ENCODE measurements around the gene CCDC85B.

Gene CCDC85B

GRCh38 chr11:65900125-65900898 is 9.8 kb downstream of the CCDC85B start, which contains the start of gene FOSL1:
FOSL1 (minus strand) TSS chr11:65900388; CDS start chr11:65900339, 49 bp downstream.
- peak; percentile 94 for ATAC-seq
- peak within 1 kb of the TSS; percentile 71 for H3K4me3 Mint-ChIP-seq
- no peaks in the 10 kb centered on the region for H3K36me3 Mint-ChIP-seq
- H3K4me1 Mint-ChIP-seq: peaks cover 20% of the 10 kb centered on the region
- H3K9me3 Mint-ChIP-seq: no peaks in the 10 kb centered on the region
- H3K27ac Mint-ChIP-seq: peak within 1 kb of the TSS; percentile 60
- peaks cover 30% of the 10 kb centered on the region for H3K27me3 Mint-ChIP-seq

GRCh38 chr11:65900899-65901180 is 10.4 kb downstream of the CCDC85B start:
- Mint-ChIP-seq H3K27ac (no peak overlapping the region), H3K36me3 (no peaks in the 10 kb centered on the region), H3K4me3 (peak overlapping the region; percentile 46), H3K27me3 (peaks cover 30% of the 10 kb centered on the region), H3K4me1 (peaks cover 14% of the 10 kb centered on the region), H3K9me3 (no peaks in the 10 kb centered on the region)
- no peak for ATAC-seq

- no peak for ATAC-seq
- no peaks in the 10 kb centered on the region for H3K36me3 Mint-ChIP-seq
- H3K9me3 Mint-ChIP-seq: no peaks in the 10 kb centered on the region
- H3K4me1 Mint-ChIP-seq: peaks cover 4% of the 10 kb centered on the region
- peaks cover 47% of the 10 kb centered on the region for H3K27me3 Mint-ChIP-seq
- H3K27ac Mint-ChIP-seq: no peak overlapping the region
- no peak overlapping the region for H3K4me3 Mint-ChIP-seq
Measured at GRCh38 chr11:65903068-65903481, 12.6 kb downstream of the CCDC85B start.

- no peaks in the 10 kb centered on the region for H3K9me3 Mint-ChIP-seq
- ATAC-seq: no peak
Measured at GRCh38 chr11:65903715-65904114, 13.2 kb downstream of the CCDC85B start.

GRCh38 chr11:65906602-65907001 is 16.1 kb downstream of the CCDC85B start:
- no peaks in the 10 kb centered on the region for H3K36me3 Mint-ChIP-seq
- no peaks in the 10 kb centered on the region for H3K9me3 Mint-ChIP-seq
- H3K27ac Mint-ChIP-seq: no peak overlapping the region
- H3K4me3 Mint-ChIP-seq: no peak overlapping the region
- H3K27me3 Mint-ChIP-seq: peaks cover 73% of the 10 kb centered on the region
- H3K4me1 Mint-ChIP-seq: peaks cover 4% of the 10 kb centered on the region
- no peak for ATAC-seq

More at GRCh38 chr11:65903715-65904114, 13.2 kb downstream of the CCDC85B start:
- Mint-ChIP-seq H3K4me1 (peaks cover 4% of the 10 kb centered on the region), H3K4me3 (no peak overlapping the region), H3K27me3 (peaks cover 48% of the 10 kb centered on the region), H3K36me3 (no peaks in the 10 kb centered on the region), H3K27ac (no peak overlapping the region)

GRCh38 chr11:65907878-65908277 is 17.4 kb downstream of the CCDC85B start:
- Mint-ChIP-seq H3K4me1 (peaks cover 17% of the 10 kb centered on the region), H3K36me3 (no peaks in the 10 kb centered on the region), H3K4me3 (no peak overlapping the region), H3K9me3 (no peaks in the 10 kb centered on the region), H3K27ac (no peak overlapping the region), H3K27me3 (peaks cover 65% of the 10 kb centered on the region)
- no peak for ATAC-seq

GRCh38 chr11:65911682-65912568 is 21.5 kb downstream of the CCDC85B start:
- H3K4me1 Mint-ChIP-seq: peaks cover 47% of the 10 kb centered on the region
- no peaks in the 10 kb centered on the region for H3K36me3 Mint-ChIP-seq
- no peaks in the 10 kb centered on the region for H3K9me3 Mint-ChIP-seq
- H3K27ac Mint-ChIP-seq: no peak overlapping the region
- H3K27me3 Mint-ChIP-seq: peaks cover 45% of the 10 kb centered on the region
- no peak overlapping the region for H3K4me3 Mint-ChIP-seq
- ATAC-seq: peak; percentile 65

- Mint-ChIP-seq H3K4me1 (peaks cover 53% of the 10 kb centered on the region), H3K9me3 (no peaks in the 10 kb centered on the region), H3K27me3 (peaks cover 35% of the 10 kb centered on the region), H3K36me3 (no peaks in the 10 kb centered on the region), H3K4me3 (no peak overlapping the region), H3K27ac (no peak overlapping the region)
- ATAC-seq: no peak
Measured at GRCh38 chr11:65912845-65913244, 22.4 kb downstream of the CCDC85B start.

- H3K9me3 Mint-ChIP-seq: no peaks in the 10 kb centered on the region
- H3K27ac Mint-ChIP-seq: no peak overlapping the region
- H3K27me3 Mint-ChIP-seq: peaks cover 18% of the 10 kb centered on the region
- H3K36me3 Mint-ChIP-seq: no peaks in the 10 kb centered on the region
- ATAC-seq: no peak
- H3K4me1 Mint-ChIP-seq: peaks cover 60% of the 10 kb centered on the region
- H3K4me3 Mint-ChIP-seq: peak overlapping the region; percentile 2
Measured at GRCh38 chr11:65915101-65915820, 24.8 kb downstream of the CCDC85B start.

GRCh38 chr11:65915821-65916251 is 25.4 kb downstream of the CCDC85B start:
- H3K4me1 Mint-ChIP-seq: peaks cover 65% of the 10 kb centered on the region
- no peak for ATAC-seq
- peaks cover 13% of the 10 kb centered on the region for H3K27me3 Mint-ChIP-seq
- no peaks in the 10 kb centered on the region for H3K9me3 Mint-ChIP-seq
- H3K36me3 Mint-ChIP-seq: no peaks in the 10 kb centered on the region
- H3K27ac Mint-ChIP-seq: peak overlapping the region; percentile 61
- H3K4me3 Mint-ChIP-seq: no peak overlapping the region

- Mint-ChIP-seq H3K27ac (peak overlapping the region; percentile 61), H3K4me3 (peak overlapping the region; percentile 67), H3K36me3 (no peaks in the 10 kb centered on the region), H3K27me3 (peaks cover 7% of the 10 kb centered on the region), H3K9me3 (no peaks in the 10 kb centered on the region), H3K4me1 (peaks cover 63% of the 10 kb centered on the region)
- ATAC-seq: no peak
Measured at GRCh38 chr11:65916391-65916790, 25.9 kb downstream of the CCDC85B start.

GRCh38 chr11:65917077-65917433 is 26.6 kb downstream of the CCDC85B start:
- peaks cover 62% of the 10 kb centered on the region for H3K4me1 Mint-ChIP-seq
- no peak for ATAC-seq
- H3K9me3 Mint-ChIP-seq: no peaks in the 10 kb centered on the region
- H3K4me3 Mint-ChIP-seq: peak overlapping the region; percentile 67
- peak overlapping the region; percentile 61 for H3K27ac Mint-ChIP-seq
- peaks cover under 1% of the 10 kb centered on the region for H3K27me3 Mint-ChIP-seq
- H3K36me3 Mint-ChIP-seq: peaks cover 6% of the 10 kb centered on the region

- Mint-ChIP-seq H3K27ac (peak overlapping the region; percentile 88), H3K9me3 (no peaks in the 10 kb centered on the region), H3K4me1 (peaks cover 56% of the 10 kb centered on the region), H3K36me3 (peaks cover 12% of the 10 kb centered on the region), H3K27me3 (no peaks in the 10 kb centered on the region), H3K4me3 (peak overlapping the region; percentile 97)
- no peak for ATAC-seq
Measured at GRCh38 chr11:65917434-65918210, 27.1 kb downstream of the CCDC85B start.

GRCh38 chr11:65918211-65919140 is 28.0 kb downstream of the CCDC85B start, which contains the start of gene C11orf68:
C11orf68 (minus strand) TSS chr11:65919062; CDS start chr11:65919031, 31 bp downstream.
- Mint-ChIP-seq H3K4me3 (peak within 1 kb of the TSS; percentile 97), H3K36me3 (peaks cover 21% of the 10 kb centered on the region), H3K9me3 (no peaks in the 10 kb centered on the region), H3K27ac (peak within 1 kb of the TSS; percentile 88), H3K27me3 (no peaks in the 10 kb centered on the region), H3K4me1 (peaks cover 51% of the 10 kb centered on the region)
- ATAC-seq: peak; percentile 88
